Measurements from ENCODE around the gene CHRNG. TPM values are rescaled to one million over a fixed set of nuclear protein-coding genes. Genes with fewer than 3 reads are reported as not detected.

CHRNG gene
- total RNA-seq, 1 donor from 2014 or later: not detected

GRCh38 chr2:232502911-232503808, 36.3 kb upstream of the CHRNG start:
- Mint-ChIP-seq H3K27me3 (ENCODE audit: low read depth, unreplicated experiment) (peaks cover 70% of the 10 kb centered on the region), H3K4me3 (ENCODE audit: unreplicated experiment) (peak overlapping the region; percentile 35), H3K27ac (ENCODE audit: unreplicated experiment) (no peak overlapping the region), H3K36me3 (ENCODE audit: low read depth, unreplicated experiment) (peaks cover 2% of the 10 kb centered on the region), H3K4me1 (ENCODE audit: low read depth, unreplicated experiment) (no peaks in the 10 kb centered on the region), H3K9me3 (ENCODE audit: unreplicated experiment) (no peaks in the 10 kb centered on the region)
- Histone ChIP-seq H3K27me3 (ENCODE audit: insufficient read depth, low read length) (peaks cover 47% of the 10 kb centered on the region), H3K79me2 (ENCODE audit: insufficient read depth, low read length) (no peaks in the 10 kb centered on the region), H3K9me3 (ENCODE audit: insufficient read depth, low read depth, low read length) (no peaks in the 10 kb centered on the region), H3K4me1 (ENCODE audit: insufficient read depth, low read length) (no peaks in the 10 kb centered on the region), H3K36me3 (ENCODE audit: insufficient read depth, low read length) (no peaks in the 10 kb centered on the region), H3K4me2 (ENCODE audit: low read length) (peak overlapping the region; percentile 59), H3K27ac (ENCODE audit: low read depth, low read length) (no peak overlapping the region), H3K9ac (ENCODE audit: low read length) (no peak overlapping the region), H4K20me1 (ENCODE audit: insufficient read depth, low read length) (peaks cover 6% of the 10 kb centered on the region), H3K4me3 (ENCODE audit: insufficient read depth, low read depth, low read length) (no peak overlapping the region), H2AFZ (ENCODE audit: low read depth, low read length) (peak overlapping the region; percentile 26)
- FAIRE-seq: no peak
- DNase-seq (ENCODE audit: low read depth): peak; percentile 22
- TF ChIP-seq EZH2 (IDR thresholded peaks at IDR 0.05; ENCODE audit: insufficient read depth, low read length) (peak; percentile 96), CTCF (IDR thresholded peaks at IDR 0.05; ENCODE audit: insufficient read depth, low read depth, low read length) (no peak)

- peaks cover 47% of the 10 kb centered on the region for H3K27me3 ChIP-seq (ENCODE audit: insufficient read depth, low read length)
- H3K4me1 Mint-ChIP-seq (ENCODE audit: low read depth, unreplicated experiment): no peaks in the 10 kb centered on the region
- H3K9ac ChIP-seq (ENCODE audit: low read length): no peak overlapping the region
- H2AFZ ChIP-seq (ENCODE audit: low read depth, low read length): no peak overlapping the region
- peaks cover 6% of the 10 kb centered on the region for H4K20me1 ChIP-seq (ENCODE audit: insufficient read depth, low read length)
- H3K36me3 Mint-ChIP-seq (ENCODE audit: low read depth, unreplicated experiment): peaks cover 2% of the 10 kb centered on the region
- H3K4me3 ChIP-seq (ENCODE audit: insufficient read depth, low read depth, low read length): no peak overlapping the region
- H3K4me2 ChIP-seq (ENCODE audit: low read length): no peak overlapping the region
- H3K27me3 Mint-ChIP-seq (ENCODE audit: low read depth, unreplicated experiment): peaks cover 70% of the 10 kb centered on the region
- H3K9me3 Mint-ChIP-seq (ENCODE audit: unreplicated experiment): no peaks in the 10 kb centered on the region
- no peak overlapping the region for H3K27ac Mint-ChIP-seq (ENCODE audit: unreplicated experiment)
- no peaks in the 10 kb centered on the region for H3K9me3 ChIP-seq (ENCODE audit: insufficient read depth, low read depth, low read length)
- FAIRE-seq: no peak
- H3K27ac ChIP-seq (ENCODE audit: low read depth, low read length): no peak overlapping the region
- TF ChIP-seq EZH2 (IDR thresholded peaks at IDR 0.05; ENCODE audit: insufficient read depth, low read length) (peak; percentile 86), CTCF (IDR thresholded peaks at IDR 0.05; ENCODE audit: insufficient read depth, low read depth, low read length) (no peak)
- no peaks in the 10 kb centered on the region for H3K36me3 ChIP-seq (ENCODE audit: insufficient read depth, low read length)
- no peaks in the 10 kb centered on the region for H3K4me1 ChIP-seq (ENCODE audit: insufficient read depth, low read length)
- H3K79me2 ChIP-seq (ENCODE audit: insufficient read depth, low read length): no peaks in the 10 kb centered on the region
- no peak for DNase-seq (ENCODE audit: low read depth)
- peak overlapping the region; percentile 34 for H3K4me3 Mint-ChIP-seq (ENCODE audit: unreplicated experiment)
Measured at GRCh38 chr2:232503809-232504323, 35.6 kb upstream of the CHRNG start.

- DNase-seq (ENCODE audit: low read depth): no peak
- Mint-ChIP-seq H3K27me3 (ENCODE audit: low read depth, unreplicated experiment) (peaks cover 72% of the 10 kb centered on the region), H3K4me1 (ENCODE audit: low read depth, unreplicated experiment) (no peaks in the 10 kb centered on the region), H3K9me3 (ENCODE audit: unreplicated experiment) (no peaks in the 10 kb centered on the region), H3K27ac (ENCODE audit: unreplicated experiment) (no peak overlapping the region), H3K4me3 (ENCODE audit: unreplicated experiment) (no peak overlapping the region), H3K36me3 (ENCODE audit: low read depth, unreplicated experiment) (peaks cover 2% of the 10 kb centered on the region)
- no peak overlapping the region for H3K4me3 ChIP-seq (ENCODE audit: insufficient read depth, low read depth, low read length)
- H3K27ac ChIP-seq (ENCODE audit: low read depth, low read length): no peak overlapping the region
- no peaks in the 10 kb centered on the region for H3K79me2 ChIP-seq (ENCODE audit: insufficient read depth, low read length)
- no peaks in the 10 kb centered on the region for H3K4me1 ChIP-seq (ENCODE audit: insufficient read depth, low read length)
- no peak overlapping the region for H2AFZ ChIP-seq (ENCODE audit: low read depth, low read length)
- H3K4me2 ChIP-seq (ENCODE audit: low read length): no peak overlapping the region
- H3K27me3 ChIP-seq (ENCODE audit: insufficient read depth, low read length): peaks cover 47% of the 10 kb centered on the region
- peaks cover 6% of the 10 kb centered on the region for H4K20me1 ChIP-seq (ENCODE audit: insufficient read depth, low read length)
- FAIRE-seq: no peak
- TF ChIP-seq EZH2 (IDR thresholded peaks at IDR 0.05; ENCODE audit: insufficient read depth, low read length) (no peak), CTCF (IDR thresholded peaks at IDR 0.05; ENCODE audit: insufficient read depth, low read depth, low read length) (no peak)
- no peaks in the 10 kb centered on the region for H3K9me3 ChIP-seq (ENCODE audit: insufficient read depth, low read depth, low read length)
- H3K9ac ChIP-seq (ENCODE audit: low read length): no peak overlapping the region
- no peaks in the 10 kb centered on the region for H3K36me3 ChIP-seq (ENCODE audit: insufficient read depth, low read length)
Measured at GRCh38 chr2:232504438-232504837, 35.1 kb upstream of the CHRNG start.
